ENCODE measurements around the gene RPL22L1.

RPL22L1 gene

GRCh38 chr3:170908235-170909116, 38.5 kb upstream of the RPL22L1 start, which contains the start of gene EIF5A2 (continued):
- TF ChIP-seq, protein P1, sequence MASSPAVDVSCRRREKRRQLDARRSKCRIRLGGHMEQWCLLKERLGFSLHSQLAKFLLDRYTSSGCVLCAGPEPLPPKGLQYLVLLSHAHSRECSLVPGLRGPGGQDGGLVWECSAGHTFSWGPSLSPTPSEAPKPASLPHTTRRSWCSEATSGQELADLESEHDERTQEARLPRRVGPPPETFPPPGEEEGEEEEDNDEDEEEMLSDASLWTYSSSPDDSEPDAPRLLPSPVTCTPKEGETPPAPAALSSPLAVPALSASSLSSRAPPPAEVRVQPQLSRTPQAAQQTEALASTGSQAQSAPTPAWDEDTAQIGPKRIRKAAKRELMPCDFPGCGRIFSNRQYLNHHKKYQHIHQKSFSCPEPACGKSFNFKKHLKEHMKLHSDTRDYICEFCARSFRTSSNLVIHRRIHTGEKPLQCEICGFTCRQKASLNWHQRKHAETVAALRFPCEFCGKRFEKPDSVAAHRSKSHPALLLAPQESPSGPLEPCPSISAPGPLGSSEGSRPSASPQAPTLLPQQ (tag by site-specific recombination; IDR thresholded peaks at IDR 0.05), result peak; percentile 90
- TF ChIP-seq IKZF3 (tag by site-specific recombination; IDR thresholded peaks at IDR 0.05) (peak; percentile 60), REPIN1 (tag by site-specific recombination; IDR thresholded peaks at IDR 0.05; ENCODE audit: low read depth) (no peak), ZNF366 (tag by site-specific recombination; conservative IDR thresholded peaks at IDR 0.05) (no peak), ZNF580 (tag by site-specific recombination; IDR thresholded peaks at IDR 0.05) (peak; percentile 84), ZBTB17 (tag by site-specific recombination; IDR thresholded peaks at IDR 0.05) (peak; percentile 44), ZNF664 (tag by site-specific recombination; IDR thresholded peaks at IDR 0.05) (no peak), SETDB1 (IDR thresholded peaks at IDR 0.05; ENCODE audit: insufficient read length, low read length) (peak; percentile 84), ZNF560 (tag by site-specific recombination; IDR thresholded peaks at IDR 0.05; ENCODE audit: borderline replicate concordance) (peak; percentile 54), GLIS2 (tag by site-specific recombination; IDR thresholded peaks at IDR 0.05) (peak; percentile 72), ZNF610 (tag by site-specific recombination; IDR thresholded peaks at IDR 0.05; ENCODE audit: borderline replicate concordance) (peak; percentile 85), KLF1 (tag by site-specific recombination; IDR thresholded peaks at IDR 0.05) (peak; percentile 53), KLF8 (tag by site-specific recombination; IDR thresholded peaks at IDR 0.05) (peak; percentile 81; the same call in 1 of the 2 replicates), ZNF341 (tag by site-specific recombination; IDR thresholded peaks at IDR 0.05; ENCODE audit: low read depth) (peak; percentile 43), SP3 (tag by site-specific recombination; IDR thresholded peaks at IDR 0.05) (peak; percentile 91), ZNF19 (tag by site-specific recombination; IDR thresholded peaks at IDR 0.05; ENCODE audit: low read depth) (no peak), ZNF501 (tag by site-specific recombination; IDR thresholded peaks at IDR 0.05) (peak; percentile 58; the same call in 1 of the 2 replicates), ZNF585B (tag by site-specific recombination; IDR thresholded peaks at IDR 0.05) (no peak), ZFP69B (tag by site-specific recombination; IDR thresholded peaks at IDR 0.05) (peak; percentile 81), ZFP37 (tag by site-specific recombination; IDR thresholded peaks at IDR 0.05) (peak; percentile 59; the same call in 1 of the 2 replicates), ZNF2 (tag by site-specific recombination; IDR thresholded peaks at IDR 0.05) (peak; percentile 14; the same call in 1 of the 2 replicates), ZNF335 (tag by site-specific recombination; conservative IDR thresholded peaks at IDR 0.05) (peak; percentile 97), ZNF223 (tag by site-specific recombination; IDR thresholded peaks at IDR 0.05) (0 out of 2 replicates have a peak, but pooled peaks have one; percentile 61), ZNF768 (tag by site-specific recombination; IDR thresholded peaks at IDR 0.05) (no peak), ZNF555 (tag by site-specific recombination; conservative IDR thresholded peaks at IDR 0.05) (no peak), ZEB2 (tag by site-specific recombination; IDR thresholded peaks at IDR 0.05) (peak; percentile 50; the same call in 1 of the 2 replicates), KLF9 (tag by site-specific recombination; IDR thresholded peaks at IDR 0.05; ENCODE audit: low read depth) (peak; percentile 82)
- TF ChIP-seq, protein P2, sequence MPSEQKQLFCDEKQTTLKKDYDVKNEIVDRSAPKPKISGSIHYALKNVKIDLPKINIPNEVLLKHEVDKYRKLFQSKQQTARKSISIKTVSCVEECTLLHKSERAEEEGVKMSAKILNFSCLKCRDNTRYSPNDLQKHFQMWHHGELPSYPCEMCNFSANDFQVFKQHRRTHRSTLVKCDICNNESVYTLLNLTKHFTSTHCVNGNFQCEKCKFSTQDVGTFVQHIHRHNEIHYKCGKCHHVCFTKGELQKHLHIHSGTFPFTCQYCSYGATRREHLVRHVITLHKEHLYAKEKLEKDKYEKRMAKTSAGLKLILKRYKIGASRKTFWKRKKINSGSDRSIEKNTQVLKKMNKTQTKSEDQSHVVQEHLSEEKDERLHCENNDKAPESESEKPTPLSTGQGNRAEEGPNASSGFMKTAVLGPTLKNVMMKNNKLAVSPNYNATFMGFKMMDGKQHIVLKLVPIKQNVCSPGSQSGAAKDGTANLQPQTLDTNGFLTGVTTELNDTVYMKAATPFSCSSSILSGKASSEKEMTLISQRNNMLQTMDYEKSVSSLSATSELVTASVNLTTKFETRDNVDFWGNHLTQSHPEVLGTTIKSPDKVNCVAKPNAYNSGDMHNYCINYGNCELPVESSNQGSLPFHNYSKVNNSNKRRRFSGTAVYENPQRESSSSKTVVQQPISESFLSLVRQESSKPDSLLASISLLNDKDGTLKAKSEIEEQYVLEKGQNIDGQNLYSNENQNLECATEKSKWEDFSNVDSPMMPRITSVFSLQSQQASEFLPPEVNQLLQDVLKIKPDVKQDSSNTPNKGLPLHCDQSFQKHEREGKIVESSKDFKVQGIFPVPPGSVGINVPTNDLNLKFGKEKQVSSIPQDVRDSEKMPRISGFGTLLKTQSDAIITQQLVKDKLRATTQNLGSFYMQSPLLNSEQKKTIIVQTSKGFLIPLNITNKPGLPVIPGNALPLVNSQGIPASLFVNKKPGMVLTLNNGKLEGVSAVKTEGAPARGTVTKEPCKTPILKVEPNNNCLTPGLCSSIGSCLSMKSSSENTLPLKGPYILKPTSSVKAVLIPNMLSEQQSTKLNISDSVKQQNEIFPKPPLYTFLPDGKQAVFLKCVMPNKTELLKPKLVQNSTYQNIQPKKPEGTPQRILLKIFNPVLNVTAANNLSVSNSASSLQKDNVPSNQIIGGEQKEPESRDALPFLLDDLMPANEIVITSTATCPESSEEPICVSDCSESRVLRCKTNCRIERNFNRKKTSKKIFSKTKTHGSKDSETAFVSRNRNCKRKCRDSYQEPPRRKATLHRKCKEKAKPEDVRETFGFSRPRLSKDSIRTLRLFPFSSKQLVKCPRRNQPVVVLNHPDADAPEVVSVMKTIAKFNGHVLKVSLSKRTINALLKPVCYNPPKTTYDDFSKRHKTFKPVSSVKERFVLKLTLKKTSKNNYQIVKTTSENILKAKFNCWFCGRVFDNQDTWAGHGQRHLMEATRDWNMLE (tag by site-specific recombination; conservative IDR thresholded peaks at IDR 0.05; ENCODE audit: low read depth), result peak; percentile 68
- TF ChIP-seq, protein P3, sequence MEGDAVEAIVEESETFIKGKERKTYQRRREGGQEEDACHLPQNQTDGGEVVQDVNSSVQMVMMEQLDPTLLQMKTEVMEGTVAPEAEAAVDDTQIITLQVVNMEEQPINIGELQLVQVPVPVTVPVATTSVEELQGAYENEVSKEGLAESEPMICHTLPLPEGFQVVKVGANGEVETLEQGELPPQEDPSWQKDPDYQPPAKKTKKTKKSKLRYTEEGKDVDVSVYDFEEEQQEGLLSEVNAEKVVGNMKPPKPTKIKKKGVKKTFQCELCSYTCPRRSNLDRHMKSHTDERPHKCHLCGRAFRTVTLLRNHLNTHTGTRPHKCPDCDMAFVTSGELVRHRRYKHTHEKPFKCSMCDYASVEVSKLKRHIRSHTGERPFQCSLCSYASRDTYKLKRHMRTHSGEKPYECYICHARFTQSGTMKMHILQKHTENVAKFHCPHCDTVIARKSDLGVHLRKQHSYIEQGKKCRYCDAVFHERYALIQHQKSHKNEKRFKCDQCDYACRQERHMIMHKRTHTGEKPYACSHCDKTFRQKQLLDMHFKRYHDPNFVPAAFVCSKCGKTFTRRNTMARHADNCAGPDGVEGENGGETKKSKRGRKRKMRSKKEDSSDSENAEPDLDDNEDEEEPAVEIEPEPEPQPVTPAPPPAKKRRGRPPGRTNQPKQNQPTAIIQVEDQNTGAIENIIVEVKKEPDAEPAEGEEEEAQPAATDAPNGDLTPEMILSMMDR (tag by site-specific recombination; IDR thresholded peaks at IDR 0.05), result peak; percentile 34; the same call in 1 of the 2 replicates
- TF ChIP-seq, protein P4, sequence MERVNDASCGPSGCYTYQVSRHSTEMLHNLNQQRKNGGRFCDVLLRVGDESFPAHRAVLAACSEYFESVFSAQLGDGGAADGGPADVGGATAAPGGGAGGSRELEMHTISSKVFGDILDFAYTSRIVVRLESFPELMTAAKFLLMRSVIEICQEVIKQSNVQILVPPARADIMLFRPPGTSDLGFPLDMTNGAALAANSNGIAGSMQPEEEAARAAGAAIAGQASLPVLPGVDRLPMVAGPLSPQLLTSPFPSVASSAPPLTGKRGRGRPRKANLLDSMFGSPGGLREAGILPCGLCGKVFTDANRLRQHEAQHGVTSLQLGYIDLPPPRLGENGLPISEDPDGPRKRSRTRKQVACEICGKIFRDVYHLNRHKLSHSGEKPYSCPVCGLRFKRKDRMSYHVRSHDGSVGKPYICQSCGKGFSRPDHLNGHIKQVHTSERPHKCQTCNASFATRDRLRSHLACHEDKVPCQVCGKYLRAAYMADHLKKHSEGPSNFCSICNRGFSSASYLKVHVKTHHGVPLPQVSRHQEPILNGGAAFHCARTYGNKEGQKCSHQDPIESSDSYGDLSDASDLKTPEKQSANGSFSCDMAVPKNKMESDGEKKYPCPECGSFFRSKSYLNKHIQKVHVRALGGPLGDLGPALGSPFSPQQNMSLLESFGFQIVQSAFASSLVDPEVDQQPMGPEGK (tag by site-specific recombination; IDR thresholded peaks at IDR 0.05), result peak; percentile 74
